IgD-negative memory B cell (primary cell): ENCODE results near the gene SEC61A2. TPM values are rescaled to one million over a fixed set of nuclear protein-coding genes. Genes with fewer than 3 reads are reported as not detected.
A peak's percentile ranks its signal among the peaks of the same experiment; 100 is the strongest.

Source experiments
- H3K27ac Mint-ChIP-seq, 3 donors: one replicate each; pipeline ENCODE4 v1.8.0; 2020 to 2022; ENCODE audit warnings: mild to moderate bottlenecking in 3 of 3, mixed read lengths in 3 of 3, moderate library complexity in 1 of 3
- H3K27me3 Mint-ChIP-seq: one replicate; pipeline ENCODE4 v1.8.0; 2021; ENCODE audit warnings: mixed read lengths
- H3K36me3 Mint-ChIP-seq: one replicate; pipeline ENCODE4 v1.8.0; 2020; ENCODE audit warnings: mild to moderate bottlenecking, mixed read lengths
- H3K4me1 Mint-ChIP-seq, 3 donors: one replicate each; pipeline ENCODE4 v1.8.0; 2020 to 2022; ENCODE audit warnings: mixed read lengths in 3 of 3, mild to moderate bottlenecking in 1 of 3
- H3K4me3 Mint-ChIP-seq, 4 donors: one replicate each; pipeline ENCODE4 v1.8.0; 2020 to 2022; ENCODE audit warnings: mild to moderate bottlenecking in 4 of 4, mixed read lengths in 4 of 4, moderate library complexity in 3 of 4
- H3K9me3 Mint-ChIP-seq, 3 donors: one replicate each; pipeline ENCODE4 v1.8.0; 2020 to 2021; ENCODE audit warnings: mixed read lengths in 3 of 3, mild to moderate bottlenecking in 1 of 3
- polyA plus RNA-seq: library from polyadenylated mRNA; unstranded; fragments of 300-500 nt; fragmentation: Illumina TruSeq; gene quantifications from one replicate; pipeline ENCODE4 v1.2.3, GENCODE V29; 2021

Gene SEC61A2
- polyA plus RNA-seq, 1 donor from 2014 or later, result 1.5 TPM

DNA sequence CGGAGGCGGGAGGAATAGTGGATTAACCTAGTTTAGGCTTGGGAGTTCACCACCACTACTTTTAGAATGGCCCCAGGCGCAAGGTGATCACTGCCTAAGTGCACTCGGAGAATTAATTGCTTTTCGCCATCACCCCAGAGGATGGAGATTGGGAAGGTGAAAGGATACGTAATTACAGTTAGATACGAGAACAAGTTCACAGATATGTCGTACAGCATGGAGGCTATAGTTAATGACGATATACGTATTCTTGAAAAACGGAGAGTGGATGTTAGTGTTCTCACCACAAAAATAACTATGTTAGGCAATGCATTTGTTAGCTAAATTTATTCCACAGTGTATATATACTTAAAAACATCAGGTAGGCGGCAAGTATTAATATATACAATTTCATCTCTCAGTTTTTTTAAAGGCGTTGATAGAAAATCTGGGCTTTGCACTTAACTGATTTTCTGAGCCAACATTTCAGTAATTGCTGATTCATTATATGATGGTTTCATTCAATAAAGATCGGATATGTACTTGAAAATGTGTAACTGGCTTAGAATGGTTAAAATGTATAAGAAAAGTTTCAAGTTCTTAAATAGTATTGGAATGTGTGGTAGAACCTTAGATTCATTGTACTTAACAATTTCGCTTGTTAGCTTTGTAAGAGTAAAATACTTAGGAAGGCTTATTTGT lies 67.2 kb downstream of the SEC61A2 start:
- Mint-ChIP-seq H3K27me3 (no peaks in the 10 kb centered on the region), H3K4me3 (peak overlapping the region; percentile 98 to 100 (median 100)), H3K27ac (peak overlapping the region; percentile 97 to 100 (median 99)), H3K9me3 (no peaks in the 10 kb centered on the region), H3K4me1 (peaks cover 36 to 47% (median 41%) of the 10 kb centered on the region in 3 donors), H3K36me3 (peaks cover 3% of the 10 kb centered on the region)

- Mint-ChIP-seq H3K27ac (no peak overlapping the region), H3K36me3 (peaks cover 2% of the 10 kb centered on the region), H3K27me3 (no peaks in the 10 kb centered on the region), H3K4me3 (peak overlapping the region in 3 of 4 donors; percentile 58 to 85 (median 60)), H3K4me1 (peaks cover 36 to 48% (median 38%) of the 10 kb centered on the region in 3 donors), H3K9me3 (no peaks in the 10 kb centered on the region)
Measured at GRCh38 chr10:12198156-12198555, 68.7 kb downstream of the SEC61A2 start.

DNA sequence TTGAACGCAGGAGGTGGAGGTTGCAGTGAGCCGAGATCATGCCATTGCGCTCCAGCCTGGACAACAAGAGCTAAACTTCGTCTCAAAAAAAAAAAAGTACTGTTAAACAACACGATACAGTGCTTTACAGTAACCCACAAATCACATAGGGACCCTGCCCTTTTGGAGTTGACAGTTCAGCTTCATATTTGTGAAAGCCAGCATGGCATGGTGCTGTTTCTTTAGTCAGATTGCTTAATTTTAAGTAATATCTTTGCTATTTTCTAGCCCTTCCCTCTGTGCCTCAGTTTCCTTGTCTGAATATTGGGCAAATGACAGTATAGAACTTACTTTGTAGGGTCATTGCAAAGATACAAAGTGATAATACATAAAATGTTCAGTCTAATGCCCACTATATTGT lies 71.4 kb downstream of the SEC61A2 start:
- H3K36me3 Mint-ChIP-seq, result peaks cover 3% of the 10 kb centered on the region
- H3K9me3 Mint-ChIP-seq, result no peaks in the 10 kb centered on the region
- H3K4me3 Mint-ChIP-seq, result no peak overlapping the region
- H3K27me3 Mint-ChIP-seq, result no peaks in the 10 kb centered on the region
- peaks cover 27 to 31% (median 30%) of the 10 kb centered on the region in 3 donors for H3K4me1 Mint-ChIP-seq
- no peak overlapping the region for H3K27ac Mint-ChIP-seq

- H3K27ac Mint-ChIP-seq, result no peak overlapping the region
Measured at GRCh38 chr10:12201543-12201942, 72.1 kb downstream of the SEC61A2 start.

GRCh38 chr10:12202226-12202625 lies 72.7 kb downstream of the SEC61A2 start:
- Mint-ChIP-seq H3K9me3 (no peaks in the 10 kb centered on the region), H3K27me3 (no peaks in the 10 kb centered on the region), H3K4me3 (no peak overlapping the region), H3K4me1 (peaks cover 16 to 25% (median 25%) of the 10 kb centered on the region in 3 donors), H3K27ac (no peak overlapping the region), H3K36me3 (peaks cover 3% of the 10 kb centered on the region)

More at GRCh38 chr10:12201543-12201942, 72.1 kb downstream of the SEC61A2 start:
- Mint-ChIP-seq H3K36me3 (peaks cover 3% of the 10 kb centered on the region), H3K4me1 (peaks cover 21 to 29% (median 29%) of the 10 kb centered on the region in 3 donors), H3K27me3 (no peaks in the 10 kb centered on the region), H3K9me3 (no peaks in the 10 kb centered on the region), H3K4me3 (peak overlapping the region in 1 of 4 donors; percentile 7)

DNA sequence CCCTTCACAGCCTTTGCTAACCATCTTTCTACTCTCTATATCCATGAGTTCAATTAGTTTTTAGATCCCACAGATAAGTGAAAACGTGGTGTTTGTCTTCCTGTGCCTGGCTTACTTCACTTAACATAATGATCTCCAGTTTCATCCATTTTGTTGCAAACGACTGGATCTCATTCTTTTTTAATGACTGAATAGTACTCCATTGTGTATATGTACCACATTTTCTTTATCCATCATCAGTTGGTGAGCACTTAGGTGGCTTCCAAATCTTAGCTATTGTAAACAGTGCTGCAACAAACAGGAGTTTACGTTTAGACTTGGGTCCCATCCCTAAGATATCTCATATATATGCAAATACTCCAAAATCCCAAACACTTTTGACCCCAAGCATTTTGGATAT lies 75.6 kb downstream of the SEC61A2 start:
- Mint-ChIP-seq H3K27ac (peak overlapping the region in 1 of 3 donors; percentile 80), H3K9me3 (no peaks in the 10 kb centered on the region), H3K27me3 (no peaks in the 10 kb centered on the region), H3K4me3 (no peak overlapping the region), H3K4me1 (peaks cover 18 to 27% (median 22%) of the 10 kb centered on the region in 3 donors), H3K36me3 (peaks cover 3% of the 10 kb centered on the region)

DNA sequence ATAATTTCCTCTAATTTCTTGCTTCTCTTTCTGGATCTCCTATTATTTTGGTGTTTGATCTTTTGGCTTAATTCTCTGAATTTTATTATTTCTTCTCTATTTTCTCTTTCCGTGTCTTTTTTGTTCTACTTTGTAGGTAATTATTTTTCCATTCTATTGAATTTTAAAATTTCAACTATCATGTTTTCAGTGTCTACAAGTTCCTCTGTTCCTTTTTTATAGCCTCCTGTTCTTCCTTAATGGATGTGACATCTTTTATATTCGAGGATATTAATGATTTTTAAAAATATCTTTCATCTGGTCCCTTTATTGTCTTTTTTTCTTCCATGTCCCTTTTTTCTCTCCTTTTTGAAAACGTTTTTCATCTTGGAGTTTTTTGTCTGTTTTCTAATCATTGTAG lies 77.6 kb downstream of the SEC61A2 start:
- H3K27me3 Mint-ChIP-seq, result no peaks in the 10 kb centered on the region
- peaks cover 11 to 18% (median 13%) of the 10 kb centered on the region in 3 donors for H3K4me1 Mint-ChIP-seq
- no peak overlapping the region for H3K4me3 Mint-ChIP-seq
- peaks cover 5% of the 10 kb centered on the region for H3K36me3 Mint-ChIP-seq
- no peaks in the 10 kb centered on the region for H3K9me3 Mint-ChIP-seq
- H3K27ac Mint-ChIP-seq, result peak overlapping the region in 2 of 3 donors; percentile 18 to 39

- no peaks in the 10 kb centered on the region for H3K27me3 Mint-ChIP-seq
- peaks cover 11 to 18% (median 11%) of the 10 kb centered on the region in 3 donors for H3K4me1 Mint-ChIP-seq
- peaks cover 5% of the 10 kb centered on the region for H3K36me3 Mint-ChIP-seq
- H3K4me3 Mint-ChIP-seq, result no peak overlapping the region
- peak overlapping the region in 2 of 3 donors; percentile 37 to 47 for H3K27ac Mint-ChIP-seq
- no peaks in the 10 kb centered on the region for H3K9me3 Mint-ChIP-seq
Measured at GRCh38 chr10:12208460-12208859, 79.0 kb downstream of the SEC61A2 start.

DNA sequence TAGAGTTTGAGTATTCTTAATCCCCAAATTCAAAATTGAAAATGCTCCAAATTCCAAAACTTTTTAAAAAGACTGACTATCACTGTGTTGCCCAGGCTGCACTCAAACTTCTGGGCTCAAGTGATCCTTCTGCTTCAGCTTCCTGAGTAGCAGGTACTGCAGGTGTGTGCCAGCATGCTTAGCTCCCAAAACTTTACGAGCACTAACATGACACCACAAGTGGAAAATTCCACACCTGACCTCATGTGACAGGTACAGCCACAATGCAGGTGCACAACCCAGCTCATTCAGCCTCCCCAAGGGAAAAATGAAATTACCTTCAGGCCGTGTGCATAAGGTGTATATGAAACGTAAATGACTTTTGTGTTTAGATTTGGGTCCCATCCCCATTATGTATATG lies 83.0 kb downstream of the SEC61A2 start:
- no peaks in the 10 kb centered on the region for H3K9me3 Mint-ChIP-seq
- H3K4me3 Mint-ChIP-seq, result no peak overlapping the region
- peaks cover 2% of the 10 kb centered on the region for H3K36me3 Mint-ChIP-seq
- peak overlapping the region in 1 of 3 donors; percentile 5 for H3K27ac Mint-ChIP-seq
- H3K4me1 Mint-ChIP-seq, result peaks cover 18 to 22% (median 20%) of the 10 kb centered on the region in 3 donors
- H3K27me3 Mint-ChIP-seq, result no peaks in the 10 kb centered on the region

DNA sequence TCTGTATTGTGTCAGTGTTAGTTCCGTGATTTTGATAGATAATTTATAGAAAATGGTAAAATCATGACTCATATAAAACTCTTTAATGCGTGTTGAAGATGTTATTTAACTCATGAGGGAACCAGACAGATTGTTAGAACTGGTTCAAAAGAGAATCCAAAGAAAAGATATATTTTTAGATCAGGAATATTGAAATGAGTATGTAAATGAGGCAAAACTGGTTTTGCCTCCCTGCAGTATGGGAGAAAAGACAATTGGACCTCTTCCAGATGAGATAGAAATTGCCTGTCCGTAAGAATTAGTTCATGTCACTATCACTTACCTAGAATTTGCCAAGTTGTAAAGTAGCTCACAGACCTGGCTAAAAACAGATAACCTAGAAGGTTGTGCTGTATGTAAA lies 84.1 kb downstream of the SEC61A2 start:
- Mint-ChIP-seq H3K27ac (no peak overlapping the region), H3K4me3 (no peak overlapping the region), H3K27me3 (no peaks in the 10 kb centered on the region), H3K36me3 (peaks cover 2% of the 10 kb centered on the region), H3K4me1 (peaks cover 14 to 18% (median 16%) of the 10 kb centered on the region in 3 donors), H3K9me3 (no peaks in the 10 kb centered on the region)

- Mint-ChIP-seq H3K27me3 (no peaks in the 10 kb centered on the region), H3K36me3 (peaks cover 2% of the 10 kb centered on the region), H3K4me3 (no peak overlapping the region), H3K9me3 (no peaks in the 10 kb centered on the region), H3K27ac (peak overlapping the region in 2 of 3 donors; percentile 63 to 93), H3K4me1 (peaks cover 9 to 13% (median 11%) of the 10 kb centered on the region in 3 donors)
Measured at GRCh38 chr10:12214093-12214492, 84.6 kb downstream of the SEC61A2 start.

- Mint-ChIP-seq H3K36me3 (peaks cover 2% of the 10 kb centered on the region), H3K4me3 (peak overlapping the region; percentile 30 to 72 (median 50)), H3K4me1 (peaks cover 9 to 12% (median 9%) of the 10 kb centered on the region in 3 donors), H3K27ac (peak overlapping the region; percentile 26 to 93 (median 93)), H3K27me3 (no peaks in the 10 kb centered on the region), H3K9me3 (no peaks in the 10 kb centered on the region)
Measured at GRCh38 chr10:12214763-12215218, 85.3 kb downstream of the SEC61A2 start.

Other genes with a start within 250 kb of the SEC61A2 start
- gene UPF2, start 86.9 kb upstream of the SEC61A2 start, polyA plus RNA-seq, result 32.2 TPM
- 26.3 TPM for gene DHTKD1, start 60.7 kb upstream of the SEC61A2 start, polyA plus RNA-seq
- 48.6 TPM for gene NUDT5, start 66.2 kb downstream of the SEC61A2 start, polyA plus RNA-seq
- 104 TPM for gene CDC123, start 66.5 kb downstream of the SEC61A2 start, polyA plus RNA-seq
- 41.4 TPM for gene CAMK1D, start 219.9 kb downstream of the SEC61A2 start, polyA plus RNA-seq